GM18517 (cell line): Measurements from ENCODE around the gene TNPO1.
"Not testable (repeated sequence)": the region's sequence is repeated elsewhere in the genome, so short reads cannot be mapped to it uniquely, and the experiment has no call there.

Experiments used
- ATAC-seq: cut with Tn5 transposase; IDR thresholded peaks from one replicate; pipeline ENCODE4 v1.9.1; 2021; ENCODE audit warnings: mild to moderate bottlenecking, moderate library complexity; ENCODE audit not compliant: unreplicated experiment

Gene TNPO1

GRCh38 chr5:72816284-72817075 lies at the start of gene TNPO1:
Gene TNPO1 (plus strand): TSS chr5:72816661. CDS start chr5:72816738, 77 bp downstream.
- peak; percentile 87 for ATAC-seq

- ATAC-seq: no peak
Measured at GRCh38 chr5:72767289-72768010, 49.0 kb upstream of the TNPO1 start.

DNA sequence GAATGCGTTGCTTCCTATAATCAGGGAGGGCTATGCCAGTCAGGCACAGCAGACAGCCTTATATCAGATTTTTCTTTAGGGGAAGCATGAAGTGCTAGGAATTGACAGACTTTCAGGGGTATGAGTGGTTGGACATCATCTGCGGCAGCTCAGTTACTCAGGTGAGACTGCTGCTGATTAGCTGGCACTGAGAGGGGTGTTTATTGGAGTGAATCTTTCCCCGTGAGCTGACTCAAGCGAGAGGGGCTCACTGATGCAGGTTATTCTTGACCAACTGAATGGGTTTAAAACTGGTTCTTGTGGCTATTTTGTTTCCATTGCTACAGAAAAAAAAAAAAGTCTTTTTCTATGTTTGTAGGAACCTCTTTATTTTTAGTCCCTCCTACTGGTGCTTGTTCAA lies 46.2 kb upstream of the TNPO1 start:
- ATAC-seq: no peak

DNA sequence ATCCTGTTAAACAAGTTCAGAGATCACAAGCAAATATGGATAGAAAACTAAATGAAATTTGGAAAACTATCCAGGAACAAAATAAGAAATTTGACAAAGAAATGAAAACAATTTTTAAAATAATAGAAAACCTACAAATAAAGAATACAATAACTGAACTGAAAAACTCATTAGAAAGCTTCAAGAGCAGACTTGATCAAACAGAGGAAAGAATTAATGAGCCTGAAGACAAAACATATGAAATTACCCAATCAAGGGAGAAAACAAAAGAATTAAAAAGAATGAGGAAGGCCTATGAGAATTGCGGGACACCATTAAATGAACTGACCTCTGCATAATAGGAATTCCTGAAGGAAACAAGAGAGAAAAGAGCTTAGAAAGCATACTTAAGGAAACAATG lies 39.8 kb upstream of the TNPO1 start:
- ATAC-seq: no peak

DNA sequence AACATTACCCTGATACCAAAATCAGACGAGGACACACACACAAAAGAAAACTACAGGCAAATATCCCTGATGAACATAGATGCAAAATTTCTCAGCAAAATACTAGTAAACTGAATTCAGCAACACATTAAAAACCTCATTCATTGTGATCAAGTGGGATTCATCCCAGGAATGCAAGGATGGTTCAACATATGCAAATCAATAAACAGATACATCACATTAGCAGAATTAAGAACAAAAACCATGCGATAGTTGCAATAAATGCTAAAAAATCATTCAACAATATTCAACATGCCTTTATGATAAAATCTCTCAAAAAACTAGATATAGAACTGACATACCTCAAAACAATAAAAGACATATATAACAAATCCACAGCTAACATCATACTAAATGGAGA lies 36.9 kb upstream of the TNPO1 start:
- no peak for ATAC-seq

DNA sequence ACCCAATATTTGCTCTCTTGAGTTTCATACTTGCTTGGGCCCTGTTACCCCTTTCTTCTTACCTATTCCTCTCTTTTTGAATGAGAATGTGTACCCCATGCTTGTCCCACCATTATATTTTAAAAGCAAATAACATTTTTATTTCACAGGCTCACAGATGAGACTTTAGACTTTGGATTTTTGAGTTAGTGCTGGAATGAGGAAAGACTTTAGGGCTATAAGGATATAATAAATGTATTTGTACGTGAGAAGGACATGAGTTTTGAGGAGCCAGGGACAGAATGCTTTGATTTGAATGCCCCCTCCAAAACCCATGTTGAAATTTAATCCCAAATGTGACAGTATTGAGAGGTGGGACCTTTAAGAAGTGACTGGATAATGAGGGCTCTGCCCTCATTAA lies 33.1 kb upstream of the TNPO1 start:
- ATAC-seq: no peak

DNA sequence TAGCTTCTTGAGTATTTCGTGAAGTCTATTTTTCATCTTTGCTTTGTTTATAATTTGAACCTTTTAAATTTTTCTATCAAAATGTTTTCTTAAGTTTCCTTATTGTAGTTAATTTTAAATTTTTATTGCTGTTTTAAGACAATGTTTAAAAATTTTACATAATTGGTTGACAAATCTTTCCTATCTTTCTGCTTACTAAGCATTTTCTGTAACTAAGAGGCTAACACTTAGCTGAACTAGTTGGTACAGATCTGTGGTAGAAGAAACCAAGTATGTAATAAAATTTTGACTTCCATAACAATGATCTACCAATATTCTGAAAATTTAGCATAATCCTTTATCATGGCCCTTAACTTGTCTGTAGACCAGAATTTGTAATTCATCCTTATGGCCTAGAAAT lies 32.3 kb upstream of the TNPO1 start:
- ATAC-seq: no peak

DNA sequence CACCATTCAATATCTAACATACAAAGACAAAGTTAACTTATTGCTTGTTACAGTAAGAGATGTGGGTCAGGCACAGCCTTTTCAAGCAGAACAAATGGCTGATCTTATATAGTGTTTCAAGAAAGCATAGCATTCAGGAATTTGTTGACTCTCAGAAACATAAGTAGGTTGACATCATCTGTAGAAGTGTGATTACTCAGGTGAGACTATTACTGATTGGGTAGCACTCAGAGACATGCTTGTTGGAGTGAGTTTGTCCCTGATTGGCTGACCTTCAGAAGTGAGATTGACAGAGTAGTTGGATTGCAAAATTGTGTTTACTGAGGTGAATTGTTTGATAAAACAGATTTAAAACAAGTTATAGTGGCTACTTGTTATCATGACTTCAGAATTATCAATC lies 30.7 kb upstream of the TNPO1 start:
- no peak for ATAC-seq

DNA sequence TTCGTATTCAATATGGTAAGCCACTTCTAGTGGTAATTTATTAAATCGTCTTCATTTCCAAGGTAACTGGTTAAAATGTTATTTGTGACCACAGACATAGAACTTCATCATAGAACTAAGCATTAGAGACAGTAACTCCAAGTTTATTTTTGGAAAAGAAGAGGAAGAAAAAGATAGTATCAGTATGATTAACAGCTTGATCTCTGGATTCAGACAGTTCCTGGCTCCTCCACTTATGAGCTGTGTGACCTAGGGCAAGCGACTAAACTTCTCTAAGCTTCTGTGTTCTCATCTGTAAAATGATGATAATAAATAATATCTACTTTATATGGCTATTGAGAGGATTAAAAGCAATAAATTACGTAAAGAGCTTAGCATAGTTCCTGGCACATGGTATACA lies 29.8 kb upstream of the TNPO1 start:
- no peak for ATAC-seq

- no peak for ATAC-seq
Measured at GRCh38 chr5:72788866-72789505, 27.5 kb upstream of the TNPO1 start.

- ATAC-seq: no peak
Measured at GRCh38 chr5:72790186-72790585, 26.3 kb upstream of the TNPO1 start.

DNA sequence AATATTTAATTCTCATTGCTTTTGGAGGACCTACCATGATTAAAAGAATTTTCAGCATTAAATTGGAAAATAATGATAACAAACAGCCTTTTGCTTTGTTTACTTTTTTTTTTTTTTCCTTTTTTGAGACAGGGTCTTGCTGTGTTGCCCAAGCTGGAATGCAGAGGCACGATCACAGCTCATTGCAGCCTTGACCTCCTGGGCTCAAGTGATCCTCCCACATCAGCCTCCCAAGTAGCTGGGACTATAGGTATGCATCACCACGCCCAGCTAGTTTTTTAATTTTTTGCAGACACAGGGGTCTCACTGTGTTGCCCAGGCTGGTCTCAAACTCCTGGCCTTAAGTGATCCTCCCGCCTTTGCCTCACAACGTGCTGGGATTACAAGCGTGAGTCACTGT lies 23.8 kb upstream of the TNPO1 start:
- ATAC-seq: not testable (repeated sequence)

- ATAC-seq: no peak
Measured at GRCh38 chr5:72796001-72796400, 20.5 kb upstream of the TNPO1 start.

DNA sequence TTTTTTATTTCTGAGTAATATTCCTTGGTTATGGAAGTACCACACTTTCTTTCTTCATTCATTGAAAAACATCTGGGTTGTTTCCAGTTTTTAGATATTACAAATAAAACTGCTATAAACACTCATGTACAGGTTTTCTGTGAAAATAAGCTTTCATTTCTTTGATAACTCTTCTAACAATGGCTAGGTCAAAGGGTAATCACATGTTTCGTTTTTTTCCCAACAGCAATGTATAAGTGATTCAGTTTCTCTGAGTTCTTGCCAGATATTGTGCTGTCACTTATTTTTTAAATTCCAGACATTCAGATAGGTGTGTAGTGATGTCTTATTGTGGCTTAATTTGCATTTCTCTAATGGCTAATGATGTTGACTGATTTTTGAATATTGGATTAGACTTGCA lies 16.7 kb upstream of the TNPO1 start:
- ATAC-seq: no peak

- ATAC-seq: not testable (repeated sequence)
Measured at GRCh38 chr5:72808637-72809036, 7.8 kb upstream of the TNPO1 start.

DNA sequence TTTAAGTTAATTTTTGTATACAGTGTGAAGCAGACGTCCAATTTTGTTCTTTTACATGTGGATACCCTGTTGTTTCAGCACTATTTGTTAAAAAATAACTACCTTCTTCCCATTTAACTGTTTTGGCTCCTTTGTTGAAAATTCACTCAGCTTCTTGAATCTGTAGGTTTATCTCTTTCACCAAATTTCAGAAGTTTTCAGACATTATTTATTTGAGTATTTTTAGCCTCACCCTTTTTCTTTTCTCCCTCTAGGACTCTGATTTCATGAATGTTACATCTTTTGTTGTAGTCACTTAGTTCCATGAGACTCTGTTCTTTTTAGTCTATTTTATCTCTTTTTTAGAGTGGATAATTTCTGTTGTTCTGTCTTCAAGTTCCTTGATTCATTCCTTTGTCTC lies 4.6 kb upstream of the TNPO1 start:
- ATAC-seq: no peak

DNA sequence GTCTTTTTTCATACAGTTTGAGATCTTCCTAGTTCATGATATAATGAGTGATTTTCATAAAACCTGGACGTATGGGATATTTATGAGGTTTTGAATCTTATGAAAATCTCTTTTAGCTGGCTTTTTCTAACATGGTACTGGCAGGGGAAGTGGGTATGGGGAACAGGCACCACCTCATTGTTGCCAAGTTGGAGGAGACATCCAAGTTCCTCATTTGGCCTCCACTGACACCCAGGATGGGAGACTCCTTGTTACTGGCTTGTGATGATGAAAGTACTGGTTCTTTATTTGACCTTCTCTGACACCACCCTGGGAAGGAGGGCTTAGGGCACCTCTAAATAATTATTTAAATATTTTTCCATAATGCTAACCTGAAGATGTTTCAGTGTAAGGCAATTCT lies 4.0 kb upstream of the TNPO1 start:
- ATAC-seq: no peak

DNA sequence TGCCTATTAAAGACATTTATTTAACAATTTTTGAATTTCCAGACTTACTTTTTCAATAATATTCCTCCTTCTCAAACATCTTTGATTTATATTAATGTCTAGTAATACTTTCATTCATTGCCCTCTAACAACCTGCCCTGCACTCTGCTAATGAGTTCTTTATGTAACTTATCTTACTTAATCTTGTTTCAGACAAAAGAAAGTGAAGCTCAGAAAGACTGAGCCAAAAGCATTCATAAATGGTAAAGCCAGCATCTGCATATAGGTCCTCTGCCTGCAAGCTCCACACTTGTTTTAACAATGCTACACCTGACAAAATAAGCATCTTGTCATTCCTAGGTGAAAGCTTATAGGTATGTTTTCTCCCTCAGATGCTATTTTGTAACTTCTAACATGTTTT lies 2.4 kb upstream of the TNPO1 start:
- ATAC-seq: no peak

DNA sequence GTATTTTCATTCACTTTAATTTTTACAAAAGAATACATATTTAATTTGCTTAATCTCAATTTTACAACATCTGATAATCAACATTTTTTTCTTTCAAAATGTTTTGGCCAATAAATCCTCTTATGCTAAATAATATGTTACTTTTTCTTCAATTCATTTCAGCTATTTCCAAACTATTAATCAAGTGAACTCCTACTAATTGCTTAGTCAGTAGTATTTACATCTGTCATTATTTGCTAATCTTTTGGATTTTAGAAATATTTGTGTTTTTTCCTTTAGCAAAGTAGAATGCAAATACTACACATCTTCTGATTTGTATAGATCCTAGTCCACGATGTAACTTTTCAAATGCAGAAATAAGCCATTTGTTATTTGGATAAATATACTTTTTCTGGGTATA lies 1.6 kb upstream of the TNPO1 start:
- no peak for ATAC-seq

GRCh38 chr5:72815580-72816283 lies 729 bp upstream of the TNPO1 start:
- ATAC-seq: no peak

GRCh38 chr5:72817076-72817481 lies 618 bp downstream of the TNPO1 start:
- ATAC-seq: peak; percentile 29
